HepG2 (cell line): ENCODE measurements around the gene CDC26. TPM values are rescaled to one million over a fixed set of nuclear protein-coding genes. Genes with fewer than 3 reads are reported as not detected.

Experiments used
- ASH2L ChIP-seq: fragments of 300-600, 200-600 bp; sonication (generic); IDR thresholded peaks from 2 replicates; pipeline ENCODE4 v1.7.0; 2017; ENCODE audit warnings: low read depth, mild to moderate bottlenecking, moderate library complexity, mixed read lengths, low read length; ENCODE audit not compliant: insufficient read length
- KDM1A ChIP-seq: IDR thresholded peaks from 2 replicates; pipeline ENCODE4 v1.6.1; 2016; ENCODE audit warnings: missing compliant biosample characterization
- MLX ChIP-seq: IDR thresholded peaks from 2 replicates; pipeline ENCODE4 v1.6.1; 2016
- RARG ChIP-seq: sonication (generic); formaldehyde crosslinking; IDR thresholded peaks from 2 replicates; pipeline ENCODE4 v1.4.0; 2020; ENCODE audit warnings: low read depth, mild to moderate bottlenecking, missing genetic modification reagents
- ZBTB20 ChIP-seq: sonication (generic); formaldehyde crosslinking; IDR thresholded peaks from 2 replicates; pipeline ENCODE4 v1.8.1; 2023; ENCODE audit warnings: missing genetic modification reagents, low read depth, mild to moderate bottlenecking, borderline replicate concordance
- ZHX1 ChIP-seq: sonication (generic); formaldehyde crosslinking; IDR thresholded peaks from 2 replicates; pipeline ENCODE4 v1.8.1; 2022; ENCODE audit warnings: low read depth, mild to moderate bottlenecking, missing genetic modification reagents
- ZNF329 ChIP-seq: sonication (generic); formaldehyde crosslinking; IDR thresholded peaks from 2 replicates; pipeline ENCODE4 v1.9.0; 2021; ENCODE audit warnings: low read depth, mild to moderate bottlenecking, missing genetic modification reagents
- ZNF407 ChIP-seq: sonication (generic); formaldehyde crosslinking; IDR thresholded peaks from one replicate; pipeline ENCODE4 v1.5.1; 2020; ENCODE audit warnings: mild to moderate bottlenecking, missing genetic modification reagents; ENCODE audit errors: not compliant biosample characterization
- ZNF563 ChIP-seq: sonication (generic); formaldehyde crosslinking; IDR thresholded peaks from 2 replicates; pipeline ENCODE4 v1.8.0; 2022; ENCODE audit warnings: mild to moderate bottlenecking, moderate library complexity, missing genetic modification reagents
- polyA plus RNA-seq, 8 experiments: library from polyadenylated mRNA; depleted of rRNA in 3 of 8; stranded (reverse) in 7 of 8; unstranded in 1 of 8; fragments of >200 nt; fragmentation: Illumina TruSeq in 4 of 8; extraction: Trizol in 4 of 8; gene quantifications; 2 replicates each; pipeline versions ENCODE4 v1.2.1 to v1.2.3, GENCODE V29; 2011 to 2016; ENCODE audit warnings: low read depth in 4 of 8, missing spikeins in 1 of 8, mixed read lengths in 1 of 8; ENCODE audit not compliant: insufficient read depth in 1 of 8
- total RNA-seq, 5 experiments: library from RNA; depleted of rRNA; stranded (reverse); fragments of >200 nt; fragmentation: Illumina TruSeq; extraction: Trizol; gene quantifications; 2 replicates each; pipeline ENCODE4 v1.2.3, GENCODE V29; 2016; ENCODE audit warnings: low read depth in 1 of 5
- TF ChIP-seq, protein P1 (sequence below): sonication (generic); formaldehyde crosslinking; IDR thresholded peaks from 2 replicates; pipeline ENCODE4 v1.4.0; 2020; ENCODE audit warnings: missing genetic modification reagents

CDC26 gene
- total and polyA plus RNA-seq, 2 of the 13 experiments (the other 11 are each of a cell fraction or from before 2014, with no cell fraction given): 26.6 to 57.9 TPM

DNA sequence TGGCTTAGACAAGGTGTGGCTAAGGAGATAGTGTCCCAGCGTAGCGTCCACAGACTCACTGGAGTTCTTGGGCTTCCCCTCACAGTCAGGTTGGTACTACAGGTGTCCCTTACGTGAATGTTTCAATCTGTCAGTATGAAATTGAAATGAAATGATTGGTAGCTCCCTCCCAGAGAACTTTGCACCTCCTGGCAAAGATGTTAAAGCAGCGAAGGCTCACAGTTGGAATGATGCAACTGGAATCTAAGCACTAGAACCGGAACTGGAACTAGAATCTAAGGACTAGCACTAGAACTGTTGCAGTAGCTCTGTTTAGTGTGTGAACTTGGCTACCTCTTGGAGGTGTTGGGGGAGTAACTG lies 52.9 kb downstream of the CDC26 start (continued):
- TF ChIP-seq ZNF407: no peak
- no peak for TF ChIP-seq ZBTB20 (CRISPR knock-in tag)
- TF ChIP-seq RARG (CRISPR knock-in tag): no peak
- TF ChIP-seq KDM1A (CRISPR knock-in tag): no peak
- no peak for TF ChIP-seq MLX (CRISPR knock-in tag)
- TF ChIP-seq, protein P1, sequence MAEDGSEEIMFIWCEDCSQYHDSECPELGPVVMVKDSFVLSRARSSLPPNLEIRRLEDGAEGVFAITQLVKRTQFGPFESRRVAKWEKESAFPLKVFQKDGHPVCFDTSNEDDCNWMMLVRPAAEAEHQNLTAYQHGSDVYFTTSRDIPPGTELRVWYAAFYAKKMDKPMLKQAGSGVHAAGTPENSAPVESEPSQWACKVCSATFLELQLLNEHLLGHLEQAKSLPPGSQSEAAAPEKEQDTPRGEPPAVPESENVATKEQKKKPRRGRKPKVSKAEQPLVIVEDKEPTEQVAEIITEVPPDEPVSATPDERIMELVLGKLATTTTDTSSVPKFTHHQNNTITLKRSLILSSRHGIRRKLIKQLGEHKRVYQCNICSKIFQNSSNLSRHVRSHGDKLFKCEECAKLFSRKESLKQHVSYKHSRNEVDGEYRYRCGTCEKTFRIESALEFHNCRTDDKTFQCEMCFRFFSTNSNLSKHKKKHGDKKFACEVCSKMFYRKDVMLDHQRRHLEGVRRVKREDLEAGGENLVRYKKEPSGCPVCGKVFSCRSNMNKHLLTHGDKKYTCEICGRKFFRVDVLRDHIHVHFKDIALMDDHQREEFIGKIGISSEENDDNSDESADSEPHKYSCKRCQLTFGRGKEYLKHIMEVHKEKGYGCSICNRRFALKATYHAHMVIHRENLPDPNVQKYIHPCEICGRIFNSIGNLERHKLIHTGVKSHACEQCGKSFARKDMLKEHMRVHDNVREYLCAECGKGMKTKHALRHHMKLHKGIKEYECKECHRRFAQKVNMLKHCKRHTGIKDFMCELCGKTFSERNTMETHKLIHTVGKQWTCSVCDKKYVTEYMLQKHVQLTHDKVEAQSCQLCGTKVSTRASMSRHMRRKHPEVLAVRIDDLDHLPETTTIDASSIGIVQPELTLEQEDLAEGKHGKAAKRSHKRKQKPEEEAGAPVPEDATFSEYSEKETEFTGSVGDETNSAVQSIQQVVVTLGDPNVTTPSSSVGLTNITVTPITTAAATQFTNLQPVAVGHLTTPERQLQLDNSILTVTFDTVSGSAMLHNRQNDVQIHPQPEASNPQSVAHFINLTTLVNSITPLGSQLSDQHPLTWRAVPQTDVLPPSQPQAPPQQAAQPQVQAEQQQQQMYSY (CRISPR knock-in tag): peak; percentile 82
- TF ChIP-seq ASH2L: no peak
- TF ChIP-seq ZHX1 (CRISPR knock-in tag): no peak
- TF ChIP-seq ZNF563 (CRISPR knock-in tag): no peak
- TF ChIP-seq ZNF329 (CRISPR knock-in tag): no peak
